WTC11 (cell line): Measurements from ENCODE around the gene TNNT1. TPM values are rescaled to one million over a fixed set of nuclear protein-coding genes. Genes with fewer than 3 reads are reported as not detected.
A peak's percentile ranks its signal among the peaks of the same experiment; 100 is the strongest.

ENCODE experiments used
- ATAC-seq: fragments of 200-7000 bp; cut with Tn5 transposase; 2 replicates; pipeline ENCODE4 v1.10.0; 2021; ENCODE audit warnings: mild to moderate bottlenecking, moderate library complexity
- CTCF ChIA-PET: fragments of 300-600 bp; sonication (Branson Sonifier 250); formaldehyde crosslinking; loops from one replicate; lab custom pipeline; 2021; ENCODE audit warnings: antibody characterized with exemption; lab: Charles Lee
- POLR2A ChIA-PET: fragments of 350-600 bp; sonication (Branson Sonifier 250); formaldehyde crosslinking; loops from one replicate; lab custom pipeline; 2021; ENCODE audit warnings: antibody characterized with exemption; lab: Charles Lee
- DNase-seq: peaks from one replicate; pipeline ENCODE4 v3.0.0; 2021; ENCODE audit warnings: low spot score
- H3K27ac Mint-ChIP-seq: 2 replicates; pipeline ENCODE4 v1.8.0; 2021; ENCODE audit warnings: mixed read lengths
- H3K27me3 Mint-ChIP-seq: 2 replicates; pipeline ENCODE4 v1.8.0; 2021; ENCODE audit warnings: low read depth, mild to moderate bottlenecking, moderate library complexity, mixed read lengths
- H3K36me3 Mint-ChIP-seq: 2 replicates; pipeline ENCODE4 v1.8.0; 2021; ENCODE audit warnings: mixed read lengths
- H3K4me1 Mint-ChIP-seq: 2 replicates; pipeline ENCODE4 v1.8.0; 2022; ENCODE audit warnings: mixed read lengths
- H3K4me3 Mint-ChIP-seq: 2 replicates; pipeline ENCODE4 v1.8.0; 2021; ENCODE audit warnings: mild to moderate bottlenecking, moderate library complexity, mixed read lengths
- H3K9me3 Mint-ChIP-seq: 2 replicates; pipeline ENCODE4 v1.8.0; 2021; ENCODE audit warnings: mixed read lengths
- FOXK1 ChIP-seq: sonication (generic); formaldehyde crosslinking; IDR thresholded peaks from 2 replicates; pipeline ENCODE4 v1.8.0; 2022; ENCODE audit warnings: mild to moderate bottlenecking, moderate library complexity, missing genetic modification reagents
- HMGA2 ChIP-seq: fragments of 250-450 bp; sonication (Bioruptor Pico); IDR thresholded peaks from 2 replicates; pipeline ENCODE4 v1.4.0; 2021; ENCODE audit warnings: mild to moderate bottlenecking, moderate library complexity
- MYBL2 ChIP-seq: sonication (generic); formaldehyde crosslinking; IDR thresholded peaks from 2 replicates; pipeline ENCODE4 v1.8.1; 2023; ENCODE audit warnings: mild to moderate bottlenecking, moderate library complexity, missing genetic modification reagents
- PRDM15 ChIP-seq: sonication (generic); formaldehyde crosslinking; IDR thresholded peaks from 2 replicates; pipeline ENCODE4 v1.8.0; 2022; ENCODE audit warnings: missing genetic modification reagents
- RELA ChIP-seq: sonication (generic); formaldehyde crosslinking; IDR thresholded peaks from 2 replicates; pipeline ENCODE4 v1.8.1; 2022; ENCODE audit warnings: missing genetic modification reagents, mild to moderate bottlenecking, borderline replicate concordance
- SMAD3 ChIP-seq: sonication (generic); formaldehyde crosslinking; IDR thresholded peaks from 2 replicates; pipeline ENCODE4 v1.8.0; 2022; ENCODE audit warnings: missing genetic modification reagents, mild to moderate bottlenecking, borderline replicate concordance
- ZMAT4 ChIP-seq: fragments of 250-450 bp; sonication (Bioruptor Pico); IDR thresholded peaks from 2 replicates; pipeline ENCODE4 v1.9.0; 2021; ENCODE audit warnings: mild to moderate bottlenecking
- ZNF121 ChIP-seq: sonication (generic); formaldehyde crosslinking; IDR thresholded peaks from 2 replicates; pipeline ENCODE4 v1.8.0; 2023; ENCODE audit warnings: missing genetic modification reagents
- ZNF219 ChIP-seq: sonication (generic); formaldehyde crosslinking; IDR thresholded peaks from 2 replicates; pipeline ENCODE4 v1.8.0; 2023; ENCODE audit warnings: missing genetic modification reagents, mild to moderate bottlenecking, borderline replicate concordance
- ZNF263 ChIP-seq: sonication (generic); formaldehyde crosslinking; IDR thresholded peaks from 2 replicates; pipeline ENCODE4 v1.8.1; 2022; ENCODE audit warnings: low read depth, mild to moderate bottlenecking, moderate library complexity, missing genetic modification reagents
- total RNA-seq: library from RNA; stranded (reverse); gene quantifications from 3 replicates; pipeline ENCODE4 v1.2.3, GENCODE V29; 2021
- TF ChIP-seq, protein P1 (sequence below): sonication (generic); formaldehyde crosslinking; IDR thresholded peaks from 2 replicates; pipeline ENCODE4 v1.8.1; 2023; ENCODE audit warnings: mild to moderate bottlenecking, missing genetic modification reagents, moderate library complexity
- TF ChIP-seq, protein P2 (sequence below): sonication (generic); formaldehyde crosslinking; IDR thresholded peaks from 2 replicates; pipeline ENCODE4 v1.8.0; 2023; ENCODE audit warnings: missing genetic modification reagents, mild to moderate bottlenecking, borderline replicate concordance
- TF ChIP-seq, protein P3 (sequence below): fragments of 250-450 bp; sonication (Bioruptor Pico); IDR thresholded peaks from 2 replicates; pipeline ENCODE4 v1.9.0; 2021; ENCODE audit warnings: moderate library complexity, mild to moderate bottlenecking, inconsistent platforms, borderline replicate concordance

Gene TNNT1
- total RNA-seq, 1 experiment from 2014 or later, result 50.6 TPM

GRCh38 chr19:55147545-55148251 is 1.3 kb downstream of the TNNT1 start:
- ChIA-PET CTCF (interaction anchor here (1.0 to 3.2 kb wide), 10 partner anchors 9 to 320 kb away, joined by 3 to 108 read pairs (median 10); partner anchors contain the start of genes DNAAF3, HSPBP1, KMT5C and SYT5), POLR2A (interaction anchor here (0.6 to 2.5 kb wide), 3 partner anchors 8 to 16 kb away, joined by 3 to 11 read pairs (median 10); no protein-coding TSS in a partner anchor)
- no peak overlapping the region for H3K27ac Mint-ChIP-seq
- TF ChIP-seq, protein P1, sequence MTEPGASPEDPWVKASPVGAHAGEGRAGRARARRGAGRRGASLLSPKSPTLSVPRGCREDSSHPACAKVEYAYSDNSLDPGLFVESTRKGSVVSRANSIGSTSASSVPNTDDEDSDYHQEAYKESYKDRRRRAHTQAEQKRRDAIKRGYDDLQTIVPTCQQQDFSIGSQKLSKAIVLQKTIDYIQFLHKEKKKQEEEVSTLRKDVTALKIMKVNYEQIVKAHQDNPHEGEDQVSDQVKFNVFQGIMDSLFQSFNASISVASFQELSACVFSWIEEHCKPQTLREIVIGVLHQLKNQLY (CRISPR knock-in tag), result no peak
- TF ChIP-seq RELA (CRISPR knock-in tag) (no peak), PRDM15 (CRISPR knock-in tag) (no peak), HMGA2 (CRISPR knock-in tag) (no peak), ZMAT4 (CRISPR knock-in tag) (no peak), FOXK1 (CRISPR knock-in tag) (no peak), MYBL2 (CRISPR knock-in tag) (no peak), ZNF121 (CRISPR knock-in tag) (no peak), ZNF263 (no peak), ZNF219 (no peak), SMAD3 (CRISPR knock-in tag) (no peak)
- TF ChIP-seq, protein P2, sequence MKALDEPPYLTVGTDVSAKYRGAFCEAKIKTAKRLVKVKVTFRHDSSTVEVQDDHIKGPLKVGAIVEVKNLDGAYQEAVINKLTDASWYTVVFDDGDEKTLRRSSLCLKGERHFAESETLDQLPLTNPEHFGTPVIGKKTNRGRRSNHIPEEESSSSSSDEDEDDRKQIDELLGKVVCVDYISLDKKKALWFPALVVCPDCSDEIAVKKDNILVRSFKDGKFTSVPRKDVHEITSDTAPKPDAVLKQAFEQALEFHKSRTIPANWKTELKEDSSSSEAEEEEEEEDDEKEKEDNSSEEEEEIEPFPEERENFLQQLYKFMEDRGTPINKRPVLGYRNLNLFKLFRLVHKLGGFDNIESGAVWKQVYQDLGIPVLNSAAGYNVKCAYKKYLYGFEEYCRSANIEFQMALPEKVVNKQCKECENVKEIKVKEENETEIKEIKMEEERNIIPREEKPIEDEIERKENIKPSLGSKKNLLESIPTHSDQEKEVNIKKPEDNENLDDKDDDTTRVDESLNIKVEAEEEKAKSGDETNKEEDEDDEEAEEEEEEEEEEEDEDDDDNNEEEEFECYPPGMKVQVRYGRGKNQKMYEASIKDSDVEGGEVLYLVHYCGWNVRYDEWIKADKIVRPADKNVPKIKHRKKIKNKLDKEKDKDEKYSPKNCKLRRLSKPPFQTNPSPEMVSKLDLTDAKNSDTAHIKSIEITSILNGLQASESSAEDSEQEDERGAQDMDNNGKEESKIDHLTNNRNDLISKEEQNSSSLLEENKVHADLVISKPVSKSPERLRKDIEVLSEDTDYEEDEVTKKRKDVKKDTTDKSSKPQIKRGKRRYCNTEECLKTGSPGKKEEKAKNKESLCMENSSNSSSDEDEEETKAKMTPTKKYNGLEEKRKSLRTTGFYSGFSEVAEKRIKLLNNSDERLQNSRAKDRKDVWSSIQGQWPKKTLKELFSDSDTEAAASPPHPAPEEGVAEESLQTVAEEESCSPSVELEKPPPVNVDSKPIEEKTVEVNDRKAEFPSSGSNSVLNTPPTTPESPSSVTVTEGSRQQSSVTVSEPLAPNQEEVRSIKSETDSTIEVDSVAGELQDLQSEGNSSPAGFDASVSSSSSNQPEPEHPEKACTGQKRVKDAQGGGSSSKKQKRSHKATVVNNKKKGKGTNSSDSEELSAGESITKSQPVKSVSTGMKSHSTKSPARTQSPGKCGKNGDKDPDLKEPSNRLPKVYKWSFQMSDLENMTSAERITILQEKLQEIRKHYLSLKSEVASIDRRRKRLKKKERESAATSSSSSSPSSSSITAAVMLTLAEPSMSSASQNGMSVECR (CRISPR knock-in tag), result no peak
- TF ChIP-seq, protein P3, sequence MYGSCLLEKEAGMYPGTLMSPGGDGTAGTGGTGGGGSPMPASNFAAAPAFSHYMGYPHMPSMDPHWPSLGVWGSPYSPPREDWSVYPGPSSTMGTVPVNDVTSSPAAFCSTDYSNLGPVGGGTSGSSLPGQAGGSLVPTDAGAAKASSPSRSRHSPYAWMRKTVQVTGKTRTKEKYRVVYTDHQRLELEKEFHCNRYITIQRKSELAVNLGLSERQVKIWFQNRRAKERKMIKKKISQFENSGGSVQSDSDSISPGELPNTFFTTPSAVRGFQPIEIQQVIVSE (CRISPR knock-in tag), result no peak
- TF ChIP-seq, all 79 proteins: peak for 0
- H3K36me3 Mint-ChIP-seq, result peaks cover 16% of the 10 kb centered on the region
- H3K4me1 Mint-ChIP-seq, result peaks cover 36% of the 10 kb centered on the region
- peaks cover 34% of the 10 kb centered on the region for H3K27me3 Mint-ChIP-seq
- ATAC-seq, result no peak
- peak; percentile 46 for DNase-seq
- H3K9me3 Mint-ChIP-seq, result peaks cover 7% of the 10 kb centered on the region
- peak overlapping the region; percentile 18; the same call in 1 of the 2 replicates for H3K4me3 Mint-ChIP-seq
